Endothelial cell (in vitro differentiated cells): ENCODE results near the gene MLPH. TPM values are rescaled to one million over a fixed set of nuclear protein-coding genes. Genes with fewer than 3 reads are reported as not detected.

Experiments
- DNase-seq: peaks from one replicate; pipeline ENCODE4 v3.0.0; 2021; ENCODE audit warnings: low spot score
- H3K27ac Mint-ChIP-seq: one replicate; pipeline ENCODE4 v1.8.0; 2021; ENCODE audit warnings: mixed read lengths, inconsistent platforms; ENCODE audit not compliant: unreplicated experiment
- H3K27me3 Mint-ChIP-seq: one replicate; pipeline ENCODE4 v1.8.0; 2021; ENCODE audit warnings: mild to moderate bottlenecking, moderate library complexity, mixed read lengths, inconsistent platforms; ENCODE audit not compliant: unreplicated experiment
- H3K36me3 Mint-ChIP-seq: one replicate; pipeline ENCODE4 v1.8.0; 2021; ENCODE audit warnings: mild to moderate bottlenecking, low read depth, mixed read lengths, inconsistent platforms; ENCODE audit not compliant: unreplicated experiment
- H3K4me1 Mint-ChIP-seq: one replicate; pipeline ENCODE4 v1.8.0; 2021; ENCODE audit warnings: mild to moderate bottlenecking, mixed read lengths, inconsistent platforms; ENCODE audit not compliant: unreplicated experiment
- H3K4me3 Mint-ChIP-seq: one replicate; pipeline ENCODE4 v1.8.0; 2021; ENCODE audit warnings: mild to moderate bottlenecking, mixed read lengths, inconsistent platforms; ENCODE audit not compliant: unreplicated experiment
- H3K9me3 Mint-ChIP-seq: one replicate; pipeline ENCODE4 v1.8.0; 2021; ENCODE audit warnings: mixed read lengths, inconsistent platforms; ENCODE audit not compliant: unreplicated experiment
- total RNA-seq: library from RNA; stranded (reverse); fragmentation: NEBNext Ultra II Directional; extraction: Animal tissue kit (Norgen Biotek cat#: 25700); gene quantifications from one replicate; pipeline ENCODE4 v1.2.1, GENCODE V29; 2021; ENCODE audit not compliant: unreplicated experiment
- TF ChIP-seq, protein P1 (sequence below): fragments of 200-600 bp; sonication (generic); IDR thresholded peaks from one replicate; pipeline ENCODE4 v1.5.0; 2021; ENCODE audit warnings: antibody characterized with exemption; ENCODE audit not compliant: unreplicated experiment

The MLPH gene
- total RNA-seq, 1 donor from 2014 or later = 0.36 TPM

DNA sequence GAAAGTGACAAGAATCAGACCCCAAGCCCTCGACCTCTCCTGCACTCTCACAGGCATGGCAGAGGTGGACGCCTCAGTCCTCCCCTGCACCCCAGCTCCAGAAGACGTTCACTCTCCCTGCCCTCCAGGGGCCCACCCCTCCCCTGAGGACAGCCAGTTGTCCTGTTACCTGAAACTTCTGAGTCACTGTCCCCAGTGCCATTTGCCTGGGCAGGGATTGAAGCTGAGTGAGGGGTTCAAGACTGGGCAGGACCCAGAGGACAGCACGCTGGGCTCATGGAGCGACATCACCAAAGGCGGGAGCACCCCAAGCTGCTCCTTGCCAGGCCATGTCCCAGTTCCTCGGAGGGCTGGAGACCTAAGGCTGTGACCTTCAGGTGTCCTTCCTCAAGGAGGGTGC lies 38.9 kb upstream of the MLPH start:
- Mint-ChIP-seq H3K36me3 (no peaks in the 10 kb centered on the region), H3K4me1 (peaks cover 46% of the 10 kb centered on the region), H3K27ac (no peak overlapping the region), H3K9me3 (no peaks in the 10 kb centered on the region), H3K4me3 (no peak overlapping the region), H3K27me3 (peaks cover 3% of the 10 kb centered on the region)
- TF ChIP-seq, protein P1, sequence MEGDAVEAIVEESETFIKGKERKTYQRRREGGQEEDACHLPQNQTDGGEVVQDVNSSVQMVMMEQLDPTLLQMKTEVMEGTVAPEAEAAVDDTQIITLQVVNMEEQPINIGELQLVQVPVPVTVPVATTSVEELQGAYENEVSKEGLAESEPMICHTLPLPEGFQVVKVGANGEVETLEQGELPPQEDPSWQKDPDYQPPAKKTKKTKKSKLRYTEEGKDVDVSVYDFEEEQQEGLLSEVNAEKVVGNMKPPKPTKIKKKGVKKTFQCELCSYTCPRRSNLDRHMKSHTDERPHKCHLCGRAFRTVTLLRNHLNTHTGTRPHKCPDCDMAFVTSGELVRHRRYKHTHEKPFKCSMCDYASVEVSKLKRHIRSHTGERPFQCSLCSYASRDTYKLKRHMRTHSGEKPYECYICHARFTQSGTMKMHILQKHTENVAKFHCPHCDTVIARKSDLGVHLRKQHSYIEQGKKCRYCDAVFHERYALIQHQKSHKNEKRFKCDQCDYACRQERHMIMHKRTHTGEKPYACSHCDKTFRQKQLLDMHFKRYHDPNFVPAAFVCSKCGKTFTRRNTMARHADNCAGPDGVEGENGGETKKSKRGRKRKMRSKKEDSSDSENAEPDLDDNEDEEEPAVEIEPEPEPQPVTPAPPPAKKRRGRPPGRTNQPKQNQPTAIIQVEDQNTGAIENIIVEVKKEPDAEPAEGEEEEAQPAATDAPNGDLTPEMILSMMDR = no peak
- DNase-seq = no peak

GRCh38 chr2:237448626-237449025 lies 38.4 kb upstream of the MLPH start:
- no peak for DNase-seq
- H3K36me3 Mint-ChIP-seq = no peaks in the 10 kb centered on the region
- H3K27me3 Mint-ChIP-seq = peaks cover 3% of the 10 kb centered on the region
- peak overlapping the region; percentile 92 for H3K27ac Mint-ChIP-seq
- TF ChIP-seq, protein P1 = no peak
- no peak overlapping the region for H3K4me3 Mint-ChIP-seq
- H3K9me3 Mint-ChIP-seq = no peaks in the 10 kb centered on the region
- H3K4me1 Mint-ChIP-seq = peaks cover 46% of the 10 kb centered on the region

DNA sequence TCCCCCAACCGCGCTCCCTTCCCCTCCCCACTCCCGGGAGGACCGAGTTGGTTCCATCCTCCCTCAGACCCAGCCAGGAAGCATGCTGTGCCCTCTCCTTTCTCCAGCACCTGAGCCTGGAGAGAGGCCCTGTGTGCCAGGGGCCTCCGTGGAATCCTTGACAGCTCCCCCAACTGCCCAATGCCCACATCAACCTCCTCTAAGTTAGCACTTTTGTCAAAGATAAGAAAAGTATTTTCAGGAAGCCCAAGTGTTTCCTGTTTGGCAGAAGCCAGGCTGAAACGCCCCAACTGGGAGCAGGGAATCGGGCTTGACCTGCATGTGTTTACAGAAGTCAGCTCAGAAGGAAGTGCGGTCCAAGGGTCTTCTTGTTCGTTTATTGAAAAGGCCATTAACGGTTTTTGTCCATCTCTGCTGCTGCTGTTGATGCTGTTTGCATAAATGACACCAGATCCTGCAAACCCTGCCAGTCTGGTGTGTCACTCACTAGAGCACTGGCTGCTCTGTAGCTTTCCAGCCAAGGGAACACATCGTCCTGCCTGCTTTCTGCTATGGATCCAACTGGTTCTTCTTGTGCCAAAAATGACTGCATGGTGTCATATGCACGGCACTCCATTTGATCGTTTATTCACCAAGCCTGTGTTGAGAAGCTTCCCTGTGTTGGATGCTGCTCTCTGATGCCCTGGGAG lies 37.7 kb upstream of the MLPH start:
- peak overlapping the region; percentile 92 for H3K27ac Mint-ChIP-seq
- no peaks in the 10 kb centered on the region for H3K9me3 Mint-ChIP-seq
- H3K36me3 Mint-ChIP-seq = no peaks in the 10 kb centered on the region

DNA sequence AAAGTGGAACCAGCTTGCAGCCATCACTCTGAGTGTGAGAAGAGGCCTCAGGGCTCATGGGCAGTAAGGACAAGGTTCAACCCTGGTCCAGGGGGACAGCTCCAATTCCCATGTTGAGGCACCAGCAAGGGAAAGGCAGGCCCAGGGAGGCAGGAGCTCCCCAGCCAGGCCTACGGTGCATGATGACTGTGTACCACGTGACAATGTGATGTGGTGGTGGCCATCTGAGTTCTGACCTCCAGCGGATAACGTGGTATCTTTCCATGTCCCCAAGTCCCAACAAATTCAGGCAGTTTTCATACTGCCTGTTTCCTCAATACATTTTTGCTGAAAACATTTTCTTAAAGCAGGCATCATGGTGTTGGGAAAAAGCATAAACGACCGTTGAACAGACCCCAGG lies 36.9 kb upstream of the MLPH start:
- Mint-ChIP-seq H3K4me3 (no peak overlapping the region), H3K9me3 (no peaks in the 10 kb centered on the region), H3K36me3 (no peaks in the 10 kb centered on the region), H3K4me1 (peaks cover 42% of the 10 kb centered on the region), H3K27me3 (peaks cover 3% of the 10 kb centered on the region), H3K27ac (no peak overlapping the region)
- no peak for DNase-seq
- TF ChIP-seq, protein P1 = no peak

More for the DNA sequence above, 37.7 kb upstream of the MLPH start:
- Mint-ChIP-seq H3K27me3 (peaks cover 3% of the 10 kb centered on the region), H3K4me1 (peaks cover 43% of the 10 kb centered on the region), H3K4me3 (peak overlapping the region; percentile 59)
- TF ChIP-seq, protein P1 = no peak
- peak; percentile 54 for DNase-seq

- TF ChIP-seq, protein P1 = no peak
- Mint-ChIP-seq H3K4me1 (peaks cover 42% of the 10 kb centered on the region), H3K9me3 (no peaks in the 10 kb centered on the region), H3K36me3 (no peaks in the 10 kb centered on the region), H3K27ac (no peak overlapping the region), H3K4me3 (no peak overlapping the region), H3K27me3 (peaks cover 3% of the 10 kb centered on the region)
- no peak for DNase-seq
Observed at GRCh38 chr2:237450583-237450982, 36.5 kb upstream of the MLPH start.
